ENCODE measurements around the gene APPL1.

- TF ChIP-seq CTCF (IDR thresholded peaks at IDR 0.05; ENCODE audit: low read depth, low read length, poor library complexity, severe bottlenecking) (no peak), EZH2phosphoT487 (IDR thresholded peaks at IDR 0.05; ENCODE audit: borderline replicate concordance, low read length) (no peak)
Measured at GRCh38 chr3:57227204-57227929, at the start of gene APPL1.

Data from DOHH2 (cell line).